Mucosa of gallbladder (tissue), 1 donor: ENCODE data around the gene PTPN22. TPM values are rescaled to one million over a fixed set of nuclear protein-coding genes. Genes with fewer than 3 reads are reported as not detected.

Experiments
- total RNA-seq: library from RNA; stranded (reverse); gene quantifications from one replicate; pipeline ENCODE4 v1.2.1, GENCODE V29; 2021
- donor health status: DM: no; HTN: no; CAD: no.

Gene PTPN22
- total RNA-seq, 1 donor from 2014 or later = 3.1 TPM

Other genes starting within 250 kb of the PTPN22 start
- gene PHTF1, start 112.2 kb downstream of the PTPN22 start, total RNA-seq = 27.1 TPM
- gene RSBN1, start 59.2 kb downstream of the PTPN22 start, total RNA-seq = 20.5 TPM
- gene BCL2L15, start 15.9 kb upstream of the PTPN22 start, total RNA-seq = 20.9 TPM
- 21.5 TPM for gene AP4B1, start 33.1 kb upstream of the PTPN22 start, total RNA-seq
- 6.0 TPM for gene DCLRE1B, start 33.6 kb upstream of the PTPN22 start, total RNA-seq
- gene HIPK1, start 57.6 kb upstream of the PTPN22 start, total RNA-seq = 72.3 TPM
- 74.8 TPM for gene OLFML3, start 107.8 kb upstream of the PTPN22 start, total RNA-seq